Choroid plexus epithelial cell (primary cell): Measurements from ENCODE around the gene CPA3.

Source experiments
- DNase-seq: peaks from one replicate; pipeline ENCODE4 v3.0.0-alpha.2; 2010; ENCODE audit warnings: low read depth
- H3K4me3 ChIP-seq: 2 replicates; pipeline ENCODE4 v1.5.1; 2011; ENCODE audit warnings: low read depth, mild to moderate bottlenecking, control low read depth, low read length, moderate library complexity
- CTCF ChIP-seq: conservative IDR thresholded peaks from 2 replicates; pipeline ENCODE4 v1.5.1; 2011; ENCODE audit warnings: low read depth, mild to moderate bottlenecking, control low read depth, inconsistent platforms, low read length, moderate library complexity

The CPA3 gene

GRCh38 chr3:148857316-148857715, 7.8 kb upstream of the CPA3 start:
- no peak for DNase-seq
- H3K4me3 ChIP-seq: no peak overlapping the region
- no peak for TF ChIP-seq CTCF

- peak; percentile 81 for DNase-seq
- TF ChIP-seq CTCF: peak; percentile 63
- H3K4me3 ChIP-seq: no peak overlapping the region
These were observed 3.7 kb upstream of the CPA3 start for GRCh38 chr3:148861277-148861869.

- no peak overlapping the region for H3K4me3 ChIP-seq
- no peak for TF ChIP-seq CTCF
- no peak for DNase-seq
These were observed 1.8 kb upstream of the CPA3 start for GRCh38 chr3:148863297-148863696.

GRCh38 chr3:148863814-148864213, 1.3 kb upstream of the CPA3 start:
- no peak for TF ChIP-seq CTCF
- H3K4me3 ChIP-seq: no peak overlapping the region
- DNase-seq: no peak

GRCh38 chr3:148866261-148866660, 1.2 kb downstream of the CPA3 start:
- peak; percentile 83 for DNase-seq
- no peak for TF ChIP-seq CTCF
- H3K4me3 ChIP-seq: no peak overlapping the region

- H3K4me3 ChIP-seq: no peak overlapping the region
- no peak for DNase-seq
- TF ChIP-seq CTCF: no peak
These were observed 8.3 kb downstream of the CPA3 start for GRCh38 chr3:148873270-148873927.

GRCh38 chr3:148873977-148874376, 8.9 kb downstream of the CPA3 start:
- no peak for DNase-seq
- no peak overlapping the region for H3K4me3 ChIP-seq
- TF ChIP-seq CTCF: no peak
